ENCODE results near the gene NR3C2. TPM values are rescaled to one million over a fixed set of nuclear protein-coding genes. Genes with fewer than 3 reads are reported as not detected.

Gene NR3C2
- total RNA-seq, 1 donor from 2014 or later, result 0.54 TPM

DNA sequence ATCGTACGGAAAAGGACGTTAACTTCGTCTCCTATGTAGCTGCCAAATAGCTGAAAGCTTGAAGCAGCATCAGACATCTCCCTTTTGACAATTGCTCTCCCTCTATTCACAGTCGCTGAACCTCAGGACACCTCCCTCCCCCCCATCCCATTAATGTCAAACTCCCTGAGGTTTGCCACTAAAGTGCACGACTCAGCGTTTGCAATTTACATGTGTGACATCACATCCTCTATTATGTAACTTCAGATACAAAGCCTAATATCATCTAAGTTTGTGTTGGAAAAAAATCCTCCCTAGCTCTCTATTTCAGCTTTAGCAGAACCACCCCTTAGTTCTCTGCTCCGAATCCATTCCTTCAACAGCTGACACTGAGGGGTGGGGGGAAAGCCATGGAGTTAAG lies 5.5 kb upstream of the NR3C2 start:
- Mint-ChIP-seq H3K36me3 (ENCODE audit: low read depth, unreplicated experiment) (no peaks in the 10 kb centered on the region), H3K27ac (ENCODE audit: unreplicated experiment) (no peak overlapping the region), H3K27me3 (ENCODE audit: unreplicated experiment) (peaks cover 7% of the 10 kb centered on the region), H3K4me1 (ENCODE audit: unreplicated experiment) (peaks cover 6% of the 10 kb centered on the region), H3K9me3 (ENCODE audit: unreplicated experiment) (no peaks in the 10 kb centered on the region), H3K4me3 (ENCODE audit: unreplicated experiment) (no peak overlapping the region)
- DNase-seq (ENCODE audit: low spot score), result no peak
- TF ChIP-seq, protein P1, sequence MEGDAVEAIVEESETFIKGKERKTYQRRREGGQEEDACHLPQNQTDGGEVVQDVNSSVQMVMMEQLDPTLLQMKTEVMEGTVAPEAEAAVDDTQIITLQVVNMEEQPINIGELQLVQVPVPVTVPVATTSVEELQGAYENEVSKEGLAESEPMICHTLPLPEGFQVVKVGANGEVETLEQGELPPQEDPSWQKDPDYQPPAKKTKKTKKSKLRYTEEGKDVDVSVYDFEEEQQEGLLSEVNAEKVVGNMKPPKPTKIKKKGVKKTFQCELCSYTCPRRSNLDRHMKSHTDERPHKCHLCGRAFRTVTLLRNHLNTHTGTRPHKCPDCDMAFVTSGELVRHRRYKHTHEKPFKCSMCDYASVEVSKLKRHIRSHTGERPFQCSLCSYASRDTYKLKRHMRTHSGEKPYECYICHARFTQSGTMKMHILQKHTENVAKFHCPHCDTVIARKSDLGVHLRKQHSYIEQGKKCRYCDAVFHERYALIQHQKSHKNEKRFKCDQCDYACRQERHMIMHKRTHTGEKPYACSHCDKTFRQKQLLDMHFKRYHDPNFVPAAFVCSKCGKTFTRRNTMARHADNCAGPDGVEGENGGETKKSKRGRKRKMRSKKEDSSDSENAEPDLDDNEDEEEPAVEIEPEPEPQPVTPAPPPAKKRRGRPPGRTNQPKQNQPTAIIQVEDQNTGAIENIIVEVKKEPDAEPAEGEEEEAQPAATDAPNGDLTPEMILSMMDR (IDR thresholded peaks at IDR 0.05; ENCODE audit: unreplicated experiment), result no peak

- peak overlapping the region; percentile 92 for H3K4me3 Mint-ChIP-seq (ENCODE audit: unreplicated experiment)
- TF ChIP-seq, protein P1 (IDR thresholded peaks at IDR 0.05; ENCODE audit: unreplicated experiment), result no peak
- H3K27ac Mint-ChIP-seq (ENCODE audit: unreplicated experiment), result peak overlapping the region; percentile 63
- H3K9me3 Mint-ChIP-seq (ENCODE audit: unreplicated experiment), result no peaks in the 10 kb centered on the region
- DNase-seq (ENCODE audit: low spot score), result no peak
- peaks cover 8% of the 10 kb centered on the region for H3K4me1 Mint-ChIP-seq (ENCODE audit: unreplicated experiment)
- no peaks in the 10 kb centered on the region for H3K36me3 Mint-ChIP-seq (ENCODE audit: low read depth, unreplicated experiment)
- peaks cover 7% of the 10 kb centered on the region for H3K27me3 Mint-ChIP-seq (ENCODE audit: unreplicated experiment)
Observed at GRCh38 chr4:148445860-148446330, 3.7 kb upstream of the NR3C2 start.

DNA sequence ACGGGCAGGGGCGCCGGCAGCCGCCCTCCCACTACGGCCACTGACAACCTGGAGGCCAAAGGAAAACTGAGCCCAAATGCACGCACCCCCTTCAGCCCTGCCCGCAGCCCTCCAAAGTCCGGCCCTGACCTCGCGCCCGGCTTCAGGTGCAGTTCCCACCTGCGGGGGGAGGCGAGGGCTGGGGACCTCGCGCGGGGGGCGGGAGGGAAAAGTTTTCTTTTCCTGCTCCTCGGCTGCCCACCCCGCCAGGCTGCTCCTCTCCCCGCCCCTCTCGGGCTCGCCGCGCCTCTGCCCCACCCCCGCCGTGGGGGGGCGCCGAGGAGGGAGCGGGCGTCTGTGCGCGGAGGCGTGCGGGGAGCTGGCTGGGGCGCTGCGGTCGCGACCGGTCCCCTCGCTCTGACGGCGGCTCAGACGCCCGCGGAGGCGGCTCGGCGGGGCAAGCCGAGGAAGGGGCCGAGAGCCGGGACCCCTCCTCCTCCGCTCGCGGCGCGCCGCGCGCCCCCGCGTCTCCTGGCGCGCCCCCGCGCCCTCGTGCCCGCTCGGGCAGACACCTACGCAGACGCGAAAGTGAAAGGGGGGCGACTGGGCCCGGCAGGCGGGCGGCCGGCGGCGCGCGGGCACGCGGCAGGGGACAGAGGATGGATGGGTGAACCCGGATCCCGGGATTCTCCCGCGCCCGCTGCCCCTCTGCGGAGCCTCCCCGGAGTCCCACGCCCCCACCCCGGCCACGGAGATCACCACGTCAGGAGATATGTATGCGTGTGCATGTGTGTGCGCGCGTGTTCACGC lies 3.1 kb upstream of the NR3C2 start:
- H3K27me3 Mint-ChIP-seq (ENCODE audit: unreplicated experiment), result peaks cover 7% of the 10 kb centered on the region
- TF ChIP-seq, protein P1 (IDR thresholded peaks at IDR 0.05; ENCODE audit: unreplicated experiment), result no peak
- peak; percentile 42 for DNase-seq (ENCODE audit: low spot score)
- no peaks in the 10 kb centered on the region for H3K36me3 Mint-ChIP-seq (ENCODE audit: low read depth, unreplicated experiment)
- peak overlapping the region; percentile 92 for H3K4me3 Mint-ChIP-seq (ENCODE audit: unreplicated experiment)
- H3K9me3 Mint-ChIP-seq (ENCODE audit: unreplicated experiment), result no peaks in the 10 kb centered on the region
- H3K4me1 Mint-ChIP-seq (ENCODE audit: unreplicated experiment), result peaks cover 8% of the 10 kb centered on the region
- H3K27ac Mint-ChIP-seq (ENCODE audit: unreplicated experiment), result no peak overlapping the region

DNA sequence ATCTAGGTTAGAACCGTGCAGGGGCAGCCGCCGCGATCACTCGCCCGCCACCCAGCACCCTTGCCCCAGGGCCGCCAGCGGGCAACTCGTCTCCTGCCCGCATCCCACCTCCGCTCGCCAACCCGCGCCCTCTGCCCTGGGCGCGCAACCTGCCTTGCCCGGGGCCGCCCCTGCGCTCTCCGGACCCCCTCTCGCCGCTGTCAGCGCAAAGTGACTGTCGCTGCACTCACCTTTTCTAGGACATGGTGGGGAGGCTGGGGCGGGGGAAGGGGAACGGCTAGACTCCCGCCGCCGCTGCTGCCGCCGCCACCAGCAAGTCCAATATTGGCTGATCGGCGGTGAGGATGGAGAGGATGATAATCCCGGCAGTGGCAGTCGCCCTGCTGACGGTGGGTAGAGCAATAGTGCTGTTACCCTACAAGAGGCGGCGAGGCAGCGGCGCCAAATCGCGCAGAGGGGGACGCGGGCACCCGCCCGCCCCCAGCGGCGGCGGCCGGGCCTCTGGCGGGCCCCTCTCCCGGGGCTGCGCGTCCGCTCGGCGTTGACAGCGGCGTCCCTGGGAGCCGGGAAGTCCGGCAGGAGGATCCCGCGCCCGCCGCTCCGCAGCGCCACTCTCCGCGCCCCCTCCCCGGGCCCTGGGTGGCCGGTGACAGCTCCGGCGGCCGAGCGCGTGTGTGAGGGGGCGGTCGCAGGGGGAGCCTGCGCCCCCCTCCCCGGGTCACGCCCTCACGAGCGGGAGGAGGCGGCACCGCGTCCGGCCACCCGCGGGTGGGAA lies 2.3 kb upstream of the NR3C2 start:
- Mint-ChIP-seq H3K27me3 (ENCODE audit: unreplicated experiment) (peaks cover 7% of the 10 kb centered on the region), H3K9me3 (ENCODE audit: unreplicated experiment) (no peaks in the 10 kb centered on the region), H3K4me3 (ENCODE audit: unreplicated experiment) (peak overlapping the region; percentile 74), H3K36me3 (ENCODE audit: low read depth, unreplicated experiment) (no peaks in the 10 kb centered on the region), H3K27ac (ENCODE audit: unreplicated experiment) (no peak overlapping the region), H3K4me1 (ENCODE audit: unreplicated experiment) (peaks cover 8% of the 10 kb centered on the region)
- TF ChIP-seq, protein P1 (IDR thresholded peaks at IDR 0.05; ENCODE audit: unreplicated experiment), result no peak
- DNase-seq (ENCODE audit: low spot score), result peak; percentile 45
